Measurements from ENCODE around the gene TDRD1.

DNA sequence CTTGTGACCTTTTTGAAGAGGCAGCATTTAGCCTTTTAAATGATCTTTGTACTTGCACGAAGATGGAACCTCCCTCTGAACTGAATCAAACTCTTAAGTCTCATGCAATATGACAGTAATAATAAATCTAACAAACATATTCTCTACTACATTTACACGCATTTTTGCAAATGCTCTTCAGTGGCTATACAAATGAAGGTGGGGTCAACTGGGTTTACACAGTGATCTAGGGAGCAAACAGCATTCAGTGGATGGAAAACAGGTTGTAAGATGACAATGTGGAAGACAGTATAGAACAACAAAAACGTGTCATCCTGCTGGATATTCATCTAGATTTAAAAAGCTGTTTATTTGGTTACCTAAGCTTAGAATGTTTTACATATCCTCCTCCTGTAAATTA, 12.7 kb upstream of the TDRD1 start:
- no peak for TF ChIP-seq SP1 (IDR thresholded peaks at IDR 0.05; ENCODE audit: low read depth)
- no peak for TF ChIP-seq POLR2A (IDR thresholded peaks at IDR 0.05; ENCODE audit: borderline replicate concordance, extremely low read depth, insufficient read depth, insufficient read length)
- TF ChIP-seq CTCF (IDR thresholded peaks at IDR 0.05 in 2 of 3, conservative IDR thresholded peaks at IDR 0.05 in 1 of 3; ENCODE audit: borderline replicate concordance in 1 of 3, insufficient read depth in 1 of 3, low read depth in 2 of 3, low read length in 2 of 3): no peak
- TF ChIP-seq POLR2AphosphoS5 (IDR thresholded peaks at IDR 0.05; ENCODE audit: low read depth, low read length): no peak
- no peak for TF ChIP-seq ZBTB33 (IDR thresholded peaks at IDR 0.05; ENCODE audit: extremely low read depth, insufficient replicate concordance, low read length)
- no peak for TF ChIP-seq CEBPB (IDR thresholded peaks at IDR 0.05; ENCODE audit: low read depth)
- TF ChIP-seq EZH2 (IDR thresholded peaks at IDR 0.05): no peak
- TF ChIP-seq EZH2phosphoT487 (IDR thresholded peaks at IDR 0.05; ENCODE audit: borderline replicate concordance): no peak
- TF ChIP-seq MAX (IDR thresholded peaks at IDR 0.05): no peak
- no peak for TF ChIP-seq RAD21 (IDR thresholded peaks at IDR 0.05; ENCODE audit: low read depth)
- TF ChIP-seq ELF1 (IDR thresholded peaks at IDR 0.05; ENCODE audit: borderline replicate concordance, low read depth): no peak
- TF ChIP-seq SIN3A (IDR thresholded peaks at IDR 0.05; ENCODE audit: low read depth): no peak
- TF ChIP-seq FOSL1 (IDR thresholded peaks at IDR 0.05; ENCODE audit: low read depth): no peak
- TF ChIP-seq YY1 (IDR thresholded peaks at IDR 0.05; ENCODE audit: extremely low read depth, insufficient replicate concordance, low read depth, low read length): no peak

Data from HCT116 (cell line).